ENCODE results near the gene OPRM1.

DNA sequence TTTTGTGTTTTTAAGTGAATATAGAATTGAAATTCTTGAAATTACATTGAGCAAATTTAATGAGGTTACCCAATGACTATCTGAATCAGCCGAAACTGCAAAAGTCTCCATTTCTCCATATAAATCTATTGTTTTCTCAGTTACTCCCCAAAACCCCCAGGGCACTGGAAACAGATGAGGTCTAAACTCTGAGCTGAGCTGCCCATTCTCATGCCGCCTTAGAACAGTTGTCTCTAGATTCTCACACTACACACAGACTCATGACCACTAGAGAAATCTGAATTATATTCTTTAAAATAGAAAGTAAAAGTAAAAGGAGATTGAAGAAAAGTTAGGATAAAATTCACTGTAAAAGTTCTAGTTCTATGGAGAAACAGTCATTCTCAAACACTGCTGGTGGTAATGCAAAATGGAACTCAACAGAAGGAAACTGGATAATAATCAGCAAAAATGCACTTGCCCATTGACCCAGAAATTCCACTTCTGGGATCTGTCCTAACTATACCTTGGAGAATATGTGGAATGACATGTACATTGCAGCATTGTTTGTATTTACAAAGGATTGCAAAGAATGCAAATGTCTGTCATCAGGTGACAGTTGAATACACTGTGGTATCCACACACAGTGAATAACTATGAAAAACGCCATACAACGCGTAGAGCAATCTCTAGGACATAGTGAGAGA, 192.0 kb downstream of the OPRM1 start:
- TF ChIP-seq, protein P1, sequence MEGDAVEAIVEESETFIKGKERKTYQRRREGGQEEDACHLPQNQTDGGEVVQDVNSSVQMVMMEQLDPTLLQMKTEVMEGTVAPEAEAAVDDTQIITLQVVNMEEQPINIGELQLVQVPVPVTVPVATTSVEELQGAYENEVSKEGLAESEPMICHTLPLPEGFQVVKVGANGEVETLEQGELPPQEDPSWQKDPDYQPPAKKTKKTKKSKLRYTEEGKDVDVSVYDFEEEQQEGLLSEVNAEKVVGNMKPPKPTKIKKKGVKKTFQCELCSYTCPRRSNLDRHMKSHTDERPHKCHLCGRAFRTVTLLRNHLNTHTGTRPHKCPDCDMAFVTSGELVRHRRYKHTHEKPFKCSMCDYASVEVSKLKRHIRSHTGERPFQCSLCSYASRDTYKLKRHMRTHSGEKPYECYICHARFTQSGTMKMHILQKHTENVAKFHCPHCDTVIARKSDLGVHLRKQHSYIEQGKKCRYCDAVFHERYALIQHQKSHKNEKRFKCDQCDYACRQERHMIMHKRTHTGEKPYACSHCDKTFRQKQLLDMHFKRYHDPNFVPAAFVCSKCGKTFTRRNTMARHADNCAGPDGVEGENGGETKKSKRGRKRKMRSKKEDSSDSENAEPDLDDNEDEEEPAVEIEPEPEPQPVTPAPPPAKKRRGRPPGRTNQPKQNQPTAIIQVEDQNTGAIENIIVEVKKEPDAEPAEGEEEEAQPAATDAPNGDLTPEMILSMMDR (IDR thresholded peaks at IDR 0.05; ENCODE audit: low read depth, low read length, poor library complexity, severe bottlenecking), result no peak
- TF ChIP-seq EZH2phosphoT487 (IDR thresholded peaks at IDR 0.05; ENCODE audit: borderline replicate concordance, low read length), result no peak
